ENCODE data around the gene KNDC1. TPM values are rescaled to one million over a fixed set of nuclear protein-coding genes. Genes with fewer than 3 reads are reported as not detected.

KNDC1 gene
- total RNA-seq, 2 donors from 2014 or later = 0.59 to 1.8 TPM

- H3K4me1 ChIP-seq = no peaks in the 10 kb centered on the region
- H3K9me3 ChIP-seq = peaks cover 0 to 23% of the 10 kb centered on the region in 2 donors
- H3K4me3 ChIP-seq = no peak overlapping the region
- H3K27me3 ChIP-seq = no peaks in the 10 kb centered on the region
- no peak overlapping the region for H3K27ac ChIP-seq
- TF ChIP-seq CTCF (IDR thresholded peaks at IDR 0.05) = no peak
- no peaks in the 10 kb centered on the region for H3K36me3 ChIP-seq
- DNase-seq (ENCODE audit: low spot score) = no peak
Observed at GRCh38 chr10:133151543-133151972, 8.5 kb upstream of the KNDC1 start.

GRCh38 chr10:133154411-133154810, 5.6 kb upstream of the KNDC1 start:
- Histone ChIP-seq H3K36me3 (no peaks in the 10 kb centered on the region), H3K4me1 (no peaks in the 10 kb centered on the region), H3K4me3 (no peak overlapping the region), H3K9me3 (peaks cover 0 to 6% of the 10 kb centered on the region in 2 donors), H3K27me3 (no peaks in the 10 kb centered on the region), H3K27ac (no peak overlapping the region)
- no peak for TF ChIP-seq CTCF (IDR thresholded peaks at IDR 0.05)
- DNase-seq (ENCODE audit: low spot score) = no peak

- H3K36me3 ChIP-seq = no peaks in the 10 kb centered on the region
- no peak overlapping the region for H3K27ac ChIP-seq
- H3K4me3 ChIP-seq = no peak overlapping the region
- H3K9me3 ChIP-seq = peaks cover 0 to 2% of the 10 kb centered on the region in 2 donors
- H3K27me3 ChIP-seq = no peaks in the 10 kb centered on the region
- no peak for DNase-seq (ENCODE audit: low spot score)
- TF ChIP-seq CTCF (IDR thresholded peaks at IDR 0.05) = no peak
- H3K4me1 ChIP-seq = no peaks in the 10 kb centered on the region
Observed at GRCh38 chr10:133154996-133155778, 4.8 kb upstream of the KNDC1 start.

GRCh38 chr10:133156674-133157579, 3.1 kb upstream of the KNDC1 start:
- TF ChIP-seq CTCF (IDR thresholded peaks at IDR 0.05) = no peak
- no peak for DNase-seq (ENCODE audit: low spot score)
- Histone ChIP-seq H3K4me3 (no peak overlapping the region), H3K9me3 (no peaks in the 10 kb centered on the region), H3K27ac (no peak overlapping the region), H3K4me1 (peaks cover 0 to 13% of the 10 kb centered on the region in 2 donors), H3K27me3 (peaks cover 0 to 5% of the 10 kb centered on the region in 2 donors), H3K36me3 (no peaks in the 10 kb centered on the region)

- Histone ChIP-seq H3K27me3 (peaks cover 0 to 5% of the 10 kb centered on the region in 2 donors), H3K4me3 (no peak overlapping the region), H3K27ac (no peak overlapping the region), H3K36me3 (no peaks in the 10 kb centered on the region), H3K4me1 (peaks cover 0 to 13% of the 10 kb centered on the region in 2 donors), H3K9me3 (no peaks in the 10 kb centered on the region)
- no peak for TF ChIP-seq CTCF (IDR thresholded peaks at IDR 0.05)
- DNase-seq (ENCODE audit: low spot score) = no peak
Observed at GRCh38 chr10:133157662-133158436, 2.2 kb upstream of the KNDC1 start.
